GM18858 (cell line): Measurements from ENCODE around the gene IL1R1.

ENCODE experiments used
- ATAC-seq: cut with Tn5 transposase; IDR thresholded peaks from one replicate; pipeline ENCODE4 v1.9.1; 2021; ENCODE audit not compliant: unreplicated experiment

The IL1R1 gene

DNA sequence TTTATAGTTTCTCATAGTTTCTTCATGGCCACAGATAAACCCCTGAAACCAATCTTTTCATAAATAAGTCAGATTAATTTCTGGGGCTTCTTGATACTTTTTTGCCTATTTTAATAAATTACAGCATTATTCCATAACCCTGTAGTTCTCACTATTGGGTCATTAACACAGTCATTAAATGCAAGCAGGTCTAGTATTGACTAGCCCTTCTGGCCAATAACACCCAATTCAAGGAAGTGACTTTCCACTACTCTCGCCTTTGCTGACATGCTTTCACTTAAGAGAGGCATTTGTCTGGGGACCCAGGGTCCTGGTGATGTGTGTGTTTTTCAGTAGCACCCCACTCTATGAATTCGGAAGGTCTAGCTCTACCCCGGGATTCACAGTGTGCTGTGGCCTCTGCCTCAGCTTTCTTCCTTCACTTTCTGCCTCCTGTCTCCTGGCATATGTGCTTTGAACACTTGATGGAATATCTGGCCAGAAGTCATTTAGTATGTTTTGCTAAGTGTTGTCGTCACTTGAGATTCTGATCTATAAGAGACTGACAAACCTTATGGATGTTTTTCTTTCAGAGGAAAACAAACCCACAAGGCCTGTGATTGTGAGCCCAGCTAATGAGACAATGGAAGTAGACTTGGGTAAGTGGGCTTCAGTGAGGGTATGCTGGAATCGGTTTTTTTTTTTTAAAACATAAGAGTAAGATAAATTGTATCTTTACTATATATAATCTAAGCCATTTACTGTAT, 25.7 kb downstream of the IL1R1 start:
- no peak for ATAC-seq

DNA sequence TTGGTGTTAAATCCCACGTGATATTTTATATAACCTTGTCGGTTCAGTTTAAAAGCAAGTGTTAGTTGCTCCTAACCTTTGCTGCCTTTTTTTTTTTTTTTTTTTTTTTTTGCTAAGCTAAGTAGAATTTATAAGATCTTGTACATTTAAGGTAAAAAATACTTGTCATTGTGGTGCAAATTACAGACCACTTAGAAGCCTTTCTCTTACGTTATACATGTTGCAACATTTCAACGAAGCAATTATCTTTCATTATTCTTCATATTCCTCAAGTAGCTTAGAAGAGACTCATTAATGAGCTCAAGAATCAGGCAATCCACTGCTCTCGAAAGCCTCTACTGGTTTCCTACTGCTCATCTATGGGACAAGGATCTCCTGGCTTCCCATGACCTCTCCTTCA, 29.4 kb downstream of the IL1R1 start:
- ATAC-seq = no peak

DNA sequence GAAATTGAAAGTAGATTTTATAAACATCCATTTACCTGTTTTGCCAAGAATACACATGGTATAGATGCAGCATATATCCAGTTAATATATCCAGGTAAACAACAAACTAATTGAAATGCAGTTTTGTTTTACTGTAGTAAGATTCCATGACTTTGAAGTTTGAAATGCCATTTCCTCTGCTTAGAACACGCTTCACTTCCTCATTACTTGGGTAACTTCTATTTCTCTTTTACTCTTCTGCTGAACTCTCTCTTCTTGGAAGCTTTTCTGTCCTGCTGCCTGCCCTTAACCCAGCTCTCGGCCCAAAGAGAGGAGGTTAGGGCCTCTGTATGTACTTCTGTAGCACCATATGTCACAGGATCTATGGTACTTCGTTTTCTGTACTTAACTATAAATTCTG, 30.2 kb downstream of the IL1R1 start:
- no peak for ATAC-seq

DNA sequence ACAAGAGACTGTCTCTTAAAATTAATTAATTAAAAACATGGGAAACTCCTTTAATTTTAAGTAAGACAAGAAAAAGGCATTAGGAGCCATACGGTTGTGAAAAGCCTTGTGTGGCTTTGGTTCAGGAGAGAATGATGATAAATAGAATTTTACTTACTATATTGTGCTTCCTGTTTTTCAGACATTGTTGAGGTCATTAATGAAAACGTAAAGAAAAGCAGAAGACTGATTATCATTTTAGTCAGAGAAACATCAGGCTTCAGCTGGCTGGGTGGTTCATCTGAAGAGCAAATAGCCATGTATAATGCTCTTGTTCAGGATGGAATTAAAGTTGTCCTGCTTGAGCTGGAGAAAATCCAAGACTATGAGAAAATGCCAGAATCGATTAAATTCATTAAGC, 33.6 kb downstream of the IL1R1 start:
- no peak for ATAC-seq

DNA sequence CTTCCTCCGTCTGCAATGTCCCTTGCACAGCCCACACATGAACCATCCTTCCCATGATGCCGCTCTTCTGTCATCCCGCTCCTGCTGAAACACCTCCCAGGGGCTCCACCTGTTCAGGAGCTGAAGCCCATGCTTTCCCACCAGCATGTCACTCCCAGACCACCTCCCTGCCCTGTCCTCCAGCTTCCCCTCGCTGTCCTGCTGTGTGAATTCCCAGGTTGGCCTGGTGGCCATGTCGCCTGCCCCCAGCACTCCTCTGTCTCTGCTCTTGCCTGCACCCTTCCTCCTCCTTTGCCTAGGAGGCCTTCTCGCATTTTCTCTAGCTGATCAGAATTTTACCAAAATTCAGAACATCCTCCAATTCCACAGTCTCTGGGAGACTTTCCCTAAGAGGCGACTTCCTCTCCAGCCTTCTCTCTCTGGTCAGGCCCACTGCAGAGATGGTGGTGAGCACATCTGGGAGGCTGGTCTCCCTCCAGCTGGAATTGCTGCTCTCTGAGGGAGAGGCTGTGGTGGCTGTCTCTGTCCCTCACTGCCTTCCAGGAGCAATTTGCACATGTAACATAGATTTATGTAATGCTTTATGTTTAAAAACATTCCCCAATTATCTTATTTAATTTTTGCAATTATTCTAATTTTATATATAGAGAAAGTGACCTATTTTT, 35.4 kb downstream of the IL1R1 start:
- no peak for ATAC-seq

DNA sequence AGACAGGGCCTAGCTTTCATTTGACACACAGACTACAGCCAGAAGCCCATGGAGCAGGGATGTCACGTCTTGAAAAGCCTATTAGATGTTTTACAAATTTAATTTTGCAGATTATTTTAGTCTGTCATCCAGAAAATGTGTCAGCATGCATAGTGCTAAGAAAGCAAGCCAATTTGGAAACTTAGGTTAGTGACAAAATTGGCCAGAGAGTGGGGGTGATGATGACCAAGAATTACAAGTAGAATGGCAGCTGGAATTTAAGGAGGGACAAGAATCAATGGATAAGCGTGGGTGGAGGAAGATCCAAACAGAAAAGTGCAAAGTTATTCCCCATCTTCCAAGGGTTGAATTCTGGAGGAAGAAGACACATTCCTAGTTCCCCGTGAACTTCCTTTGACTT, 36.5 kb downstream of the IL1R1 start:
- no peak for ATAC-seq

DNA sequence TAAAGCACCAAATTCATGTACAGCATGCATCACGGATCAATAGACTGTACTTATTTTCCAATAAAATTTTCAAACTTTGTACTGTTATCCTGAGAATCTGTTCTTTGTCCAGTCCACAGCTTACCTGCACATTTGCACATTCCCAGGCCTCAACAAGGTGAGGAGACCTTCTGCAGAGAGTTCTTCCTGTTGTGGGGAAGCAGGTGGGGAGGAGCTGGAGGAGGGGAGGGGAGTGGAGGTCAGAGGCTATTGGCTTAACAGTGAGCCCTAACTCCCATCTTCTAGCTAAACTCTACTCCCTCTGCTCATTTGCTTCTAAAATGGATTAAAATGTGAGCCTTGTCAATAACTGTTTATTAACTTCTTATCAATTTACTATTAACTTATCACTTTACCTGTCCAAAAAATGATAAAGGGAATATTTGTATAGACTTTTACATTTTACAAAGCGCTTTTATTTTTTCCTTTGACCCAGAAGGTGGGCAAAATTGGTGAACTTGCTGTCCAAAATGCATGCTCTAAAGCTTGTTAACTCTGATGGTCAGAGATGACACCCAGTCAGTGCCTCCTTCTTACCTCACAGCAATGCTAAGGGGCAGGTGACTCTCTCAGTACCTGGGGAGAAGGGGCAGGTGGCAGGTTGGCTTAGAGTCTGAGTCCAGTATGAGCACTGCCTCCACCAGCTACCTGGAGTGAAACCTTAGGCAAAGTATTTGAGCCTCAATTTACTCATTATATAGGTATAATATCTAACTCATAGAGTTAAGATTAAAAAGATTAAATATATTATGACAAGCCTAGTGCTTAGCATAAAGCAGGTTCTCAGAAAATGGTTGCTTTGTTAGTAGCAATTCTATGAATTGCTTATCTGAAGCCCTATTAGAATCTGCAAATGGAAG, 37.5 kb downstream of the IL1R1 start:
- ATAC-seq = no peak

DNA sequence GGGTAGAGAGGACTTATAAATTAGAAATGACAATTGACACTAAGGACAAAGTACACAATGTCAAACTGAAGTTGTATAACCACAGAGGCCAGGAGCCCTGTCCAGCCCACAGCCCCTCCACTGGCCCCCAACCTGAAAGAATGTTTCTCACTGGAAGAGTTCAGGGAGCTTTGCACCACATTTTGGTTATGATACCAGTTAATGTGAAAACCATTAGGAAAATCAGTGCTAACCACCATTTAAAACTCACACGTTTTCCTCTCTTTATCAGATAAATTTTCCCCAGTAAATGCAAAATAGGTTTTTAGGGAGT, 38.1 kb downstream of the IL1R1 start:
- ATAC-seq = no peak

DNA sequence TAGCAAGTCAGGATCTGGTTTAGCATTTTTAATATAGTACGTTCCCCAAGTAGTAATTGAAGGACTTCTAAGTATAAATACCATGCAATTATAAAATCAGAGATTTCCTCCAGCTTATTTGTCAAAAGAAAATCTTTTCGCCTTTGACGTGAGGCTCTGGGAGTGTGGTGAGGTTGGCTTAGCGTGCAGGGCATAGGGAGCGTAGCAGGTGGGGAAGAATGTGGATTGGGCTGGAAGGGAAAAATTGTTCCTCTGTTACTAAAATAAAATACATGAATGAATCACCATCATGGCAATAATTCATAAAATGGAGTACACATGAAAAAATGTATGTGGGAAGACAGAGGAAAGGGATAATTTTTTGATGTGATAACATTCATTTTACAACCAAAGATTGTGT, 38.8 kb downstream of the IL1R1 start:
- no peak for ATAC-seq

DNA sequence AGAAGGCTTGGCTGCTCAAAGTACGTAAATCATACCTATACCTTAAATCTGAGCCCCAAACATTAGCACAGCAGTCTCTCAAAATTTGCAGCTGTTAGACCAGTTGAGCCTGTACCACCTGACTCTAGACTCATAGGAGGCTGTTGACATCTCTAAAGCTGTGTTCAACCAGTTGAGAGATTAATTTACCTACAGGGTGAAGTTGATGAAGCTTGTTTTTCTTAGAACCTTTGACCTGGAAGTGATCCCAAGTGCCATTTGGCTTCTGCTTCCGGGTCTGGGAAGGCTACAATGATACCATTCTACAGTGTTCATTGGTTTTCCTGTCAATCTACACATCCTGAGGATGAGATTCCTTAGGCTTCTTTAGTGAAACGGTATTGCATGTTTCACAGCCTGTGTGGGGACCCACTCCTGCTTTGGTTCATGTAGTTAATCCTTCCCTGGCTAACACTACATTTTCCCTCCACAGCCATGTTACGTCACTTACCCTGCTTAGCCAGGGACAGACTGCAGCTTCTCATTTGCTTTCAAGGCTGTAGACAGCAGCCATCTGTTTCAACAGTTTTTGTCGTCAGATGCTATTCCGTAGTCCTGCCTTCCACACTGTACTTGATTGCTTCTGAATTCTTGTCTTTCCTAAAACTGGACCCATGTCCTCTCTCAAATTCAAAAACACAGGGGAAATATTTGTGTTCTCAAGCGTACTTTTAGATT, 39.5 kb downstream of the IL1R1 start:
- no peak for ATAC-seq

DNA sequence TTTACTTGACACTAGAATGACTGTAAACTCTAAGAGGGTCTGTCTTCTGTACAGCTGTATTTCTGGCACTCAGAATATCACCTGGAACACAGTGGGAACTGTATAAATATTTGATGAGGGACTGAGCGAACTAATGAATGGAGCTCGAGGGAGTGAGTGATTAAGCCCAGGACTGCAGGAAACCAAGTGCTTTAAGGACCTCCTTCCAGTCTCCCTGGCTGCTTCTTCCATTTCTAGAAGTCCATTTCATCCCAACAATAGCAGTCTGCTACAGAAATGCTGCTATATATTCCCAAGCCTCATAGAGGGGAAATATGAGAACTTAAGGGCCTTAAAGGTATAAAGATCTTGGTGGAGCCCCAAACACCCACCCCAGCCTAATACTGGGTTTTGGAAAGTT, 41.5 kb downstream of the IL1R1 start:
- ATAC-seq = no peak

DNA sequence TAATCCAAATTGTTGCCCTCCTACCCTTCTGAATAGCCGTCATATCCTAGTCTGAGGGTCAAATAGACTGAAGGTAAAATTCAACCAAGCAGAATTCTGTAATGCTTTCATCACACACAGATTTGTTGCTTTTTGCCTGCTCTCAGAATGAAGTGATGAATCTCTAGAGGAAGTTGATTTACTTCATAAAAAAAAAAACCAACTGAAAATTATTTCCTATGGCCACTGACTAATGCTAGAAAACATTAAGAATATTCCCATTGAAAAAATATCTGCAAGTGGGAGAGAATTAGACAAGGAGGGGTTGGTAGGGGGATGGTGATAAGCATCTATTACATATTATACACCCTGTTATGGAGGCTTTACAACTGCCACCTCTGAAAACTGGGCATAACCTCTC, 42.0 kb downstream of the IL1R1 start:
- no peak for ATAC-seq

DNA sequence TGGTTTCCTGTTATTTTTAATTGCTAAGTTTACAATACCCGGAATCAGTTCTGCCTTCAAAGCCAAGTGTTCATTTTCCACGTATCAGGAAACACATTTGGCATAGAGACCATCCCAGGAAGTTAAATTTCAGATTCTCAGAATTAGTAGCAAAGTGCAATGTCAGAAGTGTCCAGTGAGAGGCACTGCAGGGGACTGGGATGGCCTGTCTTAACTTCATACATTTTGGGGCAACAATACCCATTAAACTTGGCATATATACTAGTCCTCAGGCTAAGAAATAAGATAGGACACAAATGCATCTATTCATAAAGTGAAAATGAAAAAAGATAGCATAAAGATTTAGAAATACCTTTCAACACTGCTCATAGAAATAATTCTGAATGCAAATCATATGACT, 42.8 kb downstream of the IL1R1 start:
- ATAC-seq = no peak

DNA sequence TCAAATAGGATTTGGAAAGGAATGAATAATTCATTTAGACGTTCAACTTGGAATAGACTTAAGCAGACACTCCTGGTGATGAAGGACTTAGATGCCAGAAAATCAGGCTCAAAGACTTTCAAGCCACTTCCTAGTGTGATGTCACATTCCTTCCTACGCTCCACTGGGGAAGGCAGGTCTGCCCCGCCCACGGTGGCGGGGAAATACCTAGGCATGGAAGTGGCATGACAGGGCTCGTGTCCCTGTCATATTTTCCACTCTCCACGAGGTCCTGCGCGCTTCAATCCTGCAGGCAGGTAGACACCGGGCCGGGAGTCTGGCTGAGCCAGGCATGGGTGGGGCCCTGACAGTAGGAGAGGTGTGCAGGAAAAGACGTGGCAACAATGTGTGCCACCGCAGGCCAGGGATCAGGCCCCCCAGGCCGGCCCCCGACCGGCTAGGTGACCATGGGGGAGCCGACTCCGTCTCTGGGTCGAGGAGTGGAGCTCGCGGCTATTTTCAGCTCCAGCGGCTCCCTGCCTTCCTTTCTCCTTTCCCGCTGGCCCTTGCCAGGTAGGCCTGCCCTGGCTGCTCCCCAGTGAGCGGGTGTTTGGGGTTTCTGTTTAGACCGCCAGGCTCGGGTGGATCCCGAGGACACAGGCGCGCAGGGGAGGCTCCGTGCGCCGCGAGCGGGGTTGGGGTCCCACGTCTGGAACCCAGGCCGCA, 44.4 kb downstream of the IL1R1 start, which contains the start of gene IL1RL2:
Gene IL1RL2, plus strand, starts transcription at position 233 of the 705 bp plus-strand sequence. CDS start 845 bp downstream, outside the sequence.
- ATAC-seq = no peak

DNA sequence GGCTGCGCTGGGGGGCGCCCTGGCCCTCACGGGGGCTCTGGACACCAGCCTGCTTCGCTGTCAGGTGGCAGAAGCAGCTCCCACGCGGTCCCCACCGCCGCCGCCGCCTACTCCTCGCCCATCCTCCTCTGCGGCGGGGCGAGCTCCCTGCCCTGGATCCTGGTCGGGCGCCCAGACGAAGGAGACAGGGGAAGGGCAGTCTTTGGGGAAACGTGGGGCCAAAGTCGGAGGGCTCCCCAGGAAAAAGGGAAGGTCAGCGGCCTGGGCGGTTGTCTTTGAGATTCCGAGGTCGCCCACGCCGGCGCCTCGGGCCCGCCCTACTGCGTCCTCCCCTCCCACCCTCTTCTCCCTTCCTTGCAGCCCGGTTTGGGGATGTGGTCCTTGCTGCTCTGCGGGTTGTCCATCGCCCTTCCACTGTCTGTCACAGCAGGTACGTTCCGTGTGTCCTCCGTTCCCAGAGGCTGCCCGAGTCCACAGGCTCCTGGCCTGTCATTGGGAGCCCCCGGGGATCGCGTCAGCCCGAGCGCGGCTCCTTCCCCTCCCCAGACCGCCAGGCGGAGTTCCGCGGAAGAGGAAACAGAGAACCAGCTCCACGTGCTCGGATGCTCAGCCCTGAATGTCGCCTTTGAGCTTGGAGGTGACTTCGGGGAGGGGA, 45.1 kb downstream of the IL1R1 start:
- ATAC-seq = no peak

DNA sequence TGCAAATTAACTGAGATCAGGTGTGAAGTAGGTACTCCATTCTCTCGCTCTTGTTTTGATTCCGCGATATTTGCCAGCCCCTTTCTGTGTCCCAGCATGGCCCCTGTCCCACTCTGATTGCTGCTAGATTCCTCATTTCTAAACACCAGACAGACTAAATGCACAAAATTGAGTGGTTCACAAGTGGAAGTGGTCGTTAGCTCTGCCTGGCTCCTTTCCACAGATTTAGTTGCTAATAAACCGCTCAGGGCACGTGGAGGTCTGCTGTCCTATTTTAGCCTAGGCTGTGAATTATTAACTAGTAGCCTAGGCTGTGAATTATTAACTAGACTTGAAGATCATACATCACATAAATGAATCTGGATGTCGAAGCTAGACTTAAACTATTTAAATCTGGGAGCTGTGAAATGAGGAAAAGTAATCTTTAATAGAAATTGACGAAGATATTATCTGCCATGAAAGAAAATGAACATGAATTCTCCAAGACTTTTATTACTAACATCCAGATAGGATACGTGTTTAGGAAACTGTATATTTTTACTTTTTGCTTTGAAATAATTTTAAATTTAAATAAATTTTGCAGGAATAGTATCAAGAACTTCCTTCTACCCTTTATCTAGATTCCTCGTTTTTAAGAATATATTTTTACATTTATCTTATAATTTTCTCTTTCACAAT, 48.0 kb downstream of the IL1R1 start:
- no peak for ATAC-seq

DNA sequence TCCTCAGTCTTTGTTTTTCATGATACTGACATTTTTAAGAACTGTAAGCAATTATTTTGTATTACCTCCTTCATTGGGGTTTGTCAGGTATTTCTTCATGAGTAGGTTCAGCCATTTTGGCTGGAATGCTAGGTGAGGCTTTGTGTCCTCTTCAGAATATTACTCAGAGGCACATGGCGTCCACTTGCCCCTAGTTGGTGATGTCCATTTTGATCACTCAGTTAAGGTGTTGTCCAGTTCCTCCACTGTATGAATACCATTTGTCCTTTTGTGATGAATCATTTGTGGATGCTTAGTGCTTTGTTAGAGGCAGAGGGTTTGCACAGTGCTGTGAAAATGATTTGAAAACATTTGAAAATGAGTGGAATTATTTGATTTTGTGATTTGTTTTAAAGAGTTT, 49.0 kb downstream of the IL1R1 start:
- no peak for ATAC-seq

DNA sequence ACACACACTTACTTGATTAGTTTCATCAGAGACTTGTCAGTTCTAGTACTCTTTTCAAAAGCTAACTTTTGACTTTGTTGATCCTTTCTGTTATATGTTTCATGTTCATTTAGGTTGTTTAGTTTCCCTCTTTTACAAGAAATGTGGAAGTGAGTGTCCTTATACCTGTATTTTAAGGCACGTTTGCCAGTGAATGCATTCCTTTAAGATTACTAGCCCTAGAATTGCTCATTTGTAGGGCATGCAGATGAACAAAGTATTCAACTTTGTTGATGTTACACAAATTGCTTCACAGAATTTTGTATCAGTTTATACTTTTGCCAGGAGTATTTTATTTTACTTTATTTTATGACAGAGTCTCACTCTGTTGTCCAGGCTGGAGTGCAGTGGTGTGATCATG, 50.5 kb downstream of the IL1R1 start:
- ATAC-seq = no peak

DNA sequence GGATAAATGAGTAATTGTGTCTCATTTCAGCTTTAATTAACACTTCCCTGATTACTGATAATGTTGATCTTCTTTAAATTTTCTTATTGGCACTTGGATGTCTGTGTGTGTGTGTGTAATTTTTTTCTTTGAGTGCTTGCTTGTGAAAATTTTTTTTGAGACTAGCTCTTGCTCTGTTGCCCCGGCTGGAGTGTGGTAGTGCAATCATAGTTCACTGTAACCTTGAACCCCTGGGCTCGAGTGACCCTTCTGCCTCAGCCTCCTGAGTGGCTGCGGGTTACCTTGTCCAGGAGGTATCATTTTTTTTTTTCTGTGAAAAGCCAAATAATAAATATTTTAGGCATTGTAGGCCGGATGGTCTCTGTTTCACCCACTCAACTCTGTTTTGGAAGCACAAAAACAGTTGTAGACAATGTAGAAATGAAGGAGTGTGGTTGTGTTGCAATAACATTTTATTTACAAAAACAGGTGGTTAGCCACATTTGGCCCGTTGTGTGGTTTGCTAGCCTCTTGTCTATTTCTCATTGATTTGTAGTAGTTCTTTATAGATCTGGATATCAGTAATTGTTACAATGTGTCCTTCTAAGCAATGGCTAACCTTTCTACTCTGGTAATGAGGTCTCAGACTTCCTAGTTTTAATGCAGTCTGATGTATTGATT, 52.2 kb downstream of the IL1R1 start:
- no peak for ATAC-seq
